Endodermal cell (in vitro differentiated cells): ENCODE measurements around the gene PC. TPM values are rescaled to one million over a fixed set of nuclear protein-coding genes. Genes with fewer than 3 reads are reported as not detected.

Experiments
- DNase-seq: peaks from one replicate; pipeline ENCODE4 v3.0.0-alpha.2; 2017
- H3K27ac ChIP-seq: 2 replicates; pipeline ENCODE4 v1.5.1; 2013; ENCODE audit warnings: mild to moderate bottlenecking, low read depth, low read length, moderate library complexity
- H3K27me3 ChIP-seq: 2 replicates; pipeline ENCODE4 v1.6.1; 2013; ENCODE audit warnings: mild to moderate bottlenecking, low read length, moderate library complexity; ENCODE audit not compliant: insufficient read depth, control insufficient read depth, poor library complexity, severe bottlenecking
- H3K36me3 ChIP-seq: 2 replicates; pipeline ENCODE4 v1.7.0; 2013; ENCODE audit warnings: mild to moderate bottlenecking, low read length, moderate library complexity; ENCODE audit not compliant: control insufficient read depth, insufficient read depth
- H3K4me1 ChIP-seq: one replicate; pipeline ENCODE4 v1.7.0; 2013; ENCODE audit warnings: low read length; ENCODE audit not compliant: control insufficient read depth, insufficient read depth
- H3K4me3 ChIP-seq: 2 replicates; pipeline ENCODE4 v1.5.1; 2013; ENCODE audit warnings: mild to moderate bottlenecking, low read length, moderate library complexity
- H3K9ac ChIP-seq: 2 replicates; pipeline ENCODE4 v1.6.1; 2013; ENCODE audit warnings: mild to moderate bottlenecking, low read length, moderate library complexity; ENCODE audit not compliant: poor library complexity, severe bottlenecking; ENCODE audit errors: extremely low read depth
- H3K9me3 ChIP-seq: 2 replicates; pipeline ENCODE4 v1.6.1; 2013; ENCODE audit warnings: mild to moderate bottlenecking, low read length, moderate library complexity; ENCODE audit not compliant: control insufficient read depth
- H3K27ac Mint-ChIP-seq: 2 replicates; pipeline ENCODE4 v1.8.0; 2020; ENCODE audit warnings: mixed read lengths
- H3K27me3 Mint-ChIP-seq: 2 replicates; pipeline ENCODE4 v1.8.0; 2021; ENCODE audit warnings: mild to moderate bottlenecking, mixed read lengths; ENCODE audit not compliant: insufficient read depth
- H3K36me3 Mint-ChIP-seq: 2 replicates; pipeline ENCODE4 v1.8.0; 2020; ENCODE audit warnings: low read depth, mixed read lengths
- H3K4me1 Mint-ChIP-seq: 2 replicates; pipeline ENCODE4 v1.8.0; 2020; ENCODE audit warnings: mixed read lengths
- H3K4me3 Mint-ChIP-seq: 2 replicates; pipeline ENCODE4 v1.8.0; 2020; ENCODE audit warnings: mild to moderate bottlenecking, moderate library complexity, mixed read lengths
- H3K9me3 Mint-ChIP-seq: 2 replicates; pipeline ENCODE4 v1.8.0; 2020; ENCODE audit warnings: mild to moderate bottlenecking, mixed read lengths
- CTCF ChIP-seq: fragments of 200-600 bp; sonication (generic); conservative IDR thresholded peaks from 2 replicates; pipeline ENCODE4 v1.5.0; 2021; ENCODE audit warnings: antibody characterized with exemption, mild to moderate bottlenecking
- WGBS, 2 experiments: methylation state at CpG; one replicate each; pipeline versions ENCODE4 v1.1.5 to v1.1.7; 2013; ENCODE audit warnings: missing lambda C conversion rate in 2 of 2, mixed read lengths in 1 of 2; ENCODE audit not compliant: insufficient coverage in 1 of 2, insufficient read length in 1 of 2; 5-methylcytosine and 5-hydroxymethylcytosine counted together
- total RNA-seq, 2 donors: library from RNA; stranded (reverse); fragmentation: NEBNext Ultra II Directional in 1 of 2; extraction: Animal tissue kit (Norgen Biotek cat#: 25700) in 1 of 2; gene quantifications; 2 replicates in 1 of 2; 3 replicates in 1 of 2; pipeline ENCODE4 v1.2.1, GENCODE V29; 2021

Gene PC
- total RNA-seq, 2 donors from 2014 or later = 21.9 to 24.4 TPM

DNA sequence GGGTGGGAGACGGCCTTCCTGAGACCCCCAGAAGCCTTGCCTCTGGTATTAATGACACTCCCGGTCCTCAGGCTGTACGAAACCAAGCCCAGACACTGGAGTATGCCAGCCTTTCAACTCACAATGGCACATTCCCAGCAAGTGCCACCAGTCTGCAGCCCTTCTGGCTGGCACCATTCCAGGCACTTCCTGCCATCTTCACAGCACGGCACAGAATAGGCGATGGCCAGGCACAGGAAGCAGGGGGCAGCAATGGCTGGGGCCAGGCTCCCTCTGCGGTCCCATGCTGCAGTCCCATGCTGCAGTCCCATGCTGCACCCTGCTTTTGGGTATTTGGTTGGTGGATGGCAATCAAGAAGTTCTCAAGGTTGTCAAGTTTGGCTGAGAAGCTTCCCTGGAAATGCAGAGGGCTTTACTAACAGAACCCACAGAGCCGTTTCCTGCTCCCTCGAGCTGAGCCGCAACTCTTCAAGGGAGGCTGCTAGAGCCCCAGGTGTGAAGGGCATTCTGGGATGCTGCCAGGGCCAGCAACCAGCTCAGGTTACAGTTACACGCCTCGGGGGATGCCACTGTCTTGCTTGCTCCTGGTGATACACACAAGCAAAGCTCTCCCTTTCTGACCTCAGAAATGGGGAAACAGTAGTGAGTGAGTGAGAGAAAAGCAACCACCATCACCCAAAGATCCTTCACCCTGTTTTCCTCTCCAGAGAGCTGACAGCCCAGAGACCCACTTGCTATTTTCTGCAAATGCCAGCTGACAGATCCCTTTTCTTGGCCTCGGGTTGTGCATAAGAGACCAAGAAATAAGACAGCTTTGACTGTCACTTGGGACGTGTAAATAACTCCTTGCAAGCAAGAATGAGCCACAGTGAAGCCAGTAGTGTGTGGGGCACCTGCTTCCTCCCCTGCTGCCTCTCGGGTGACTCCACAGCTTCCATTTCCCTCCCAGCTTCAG lies 77.4 kb downstream of the PC start:
- H3K27ac Mint-ChIP-seq = no peak overlapping the region
- no peaks in the 10 kb centered on the region for H3K36me3 ChIP-seq
- 88 to 96% methylated on average over 9 to 14 of the region's 14 CpGs for WGBS, 2 experiments
- H3K9me3 Mint-ChIP-seq = no peaks in the 10 kb centered on the region
- no peak overlapping the region for H3K9ac ChIP-seq
- no peak for TF ChIP-seq CTCF
- H3K4me3 ChIP-seq = no peak overlapping the region
- no peak overlapping the region for H3K4me3 Mint-ChIP-seq
- H3K36me3 Mint-ChIP-seq = no peaks in the 10 kb centered on the region
- DNase-seq = no peak
- peaks cover 23% of the 10 kb centered on the region for H3K27me3 Mint-ChIP-seq
- H3K4me1 ChIP-seq = peaks cover 8% of the 10 kb centered on the region
- H3K27ac ChIP-seq = no peak overlapping the region
- peaks cover 43% of the 10 kb centered on the region for H3K4me1 Mint-ChIP-seq
- H3K9me3 ChIP-seq = no peaks in the 10 kb centered on the region
- no peaks in the 10 kb centered on the region for H3K27me3 ChIP-seq

GRCh38 chr11:66879999-66880398 lies 78.2 kb downstream of the PC start:
- H3K36me3 Mint-ChIP-seq = no peaks in the 10 kb centered on the region
- H3K27ac ChIP-seq = no peak overlapping the region
- H3K4me3 Mint-ChIP-seq = no peak overlapping the region
- TF ChIP-seq CTCF = no peak
- no peaks in the 10 kb centered on the region for H3K9me3 ChIP-seq
- 92 to 100% methylated on average over 4 to 7 of the region's 8 CpGs for WGBS, 2 experiments
- no peaks in the 10 kb centered on the region for H3K9me3 Mint-ChIP-seq
- peaks cover 44% of the 10 kb centered on the region for H3K4me1 Mint-ChIP-seq
- no peaks in the 10 kb centered on the region for H3K36me3 ChIP-seq
- H3K4me3 ChIP-seq = no peak overlapping the region
- H3K9ac ChIP-seq = no peak overlapping the region
- DNase-seq = no peak
- peaks cover under 1% of the 10 kb centered on the region for H3K27me3 ChIP-seq
- H3K27me3 Mint-ChIP-seq = peaks cover 31% of the 10 kb centered on the region
- no peak overlapping the region for H3K27ac Mint-ChIP-seq
- H3K4me1 ChIP-seq = peaks cover 8% of the 10 kb centered on the region

DNA sequence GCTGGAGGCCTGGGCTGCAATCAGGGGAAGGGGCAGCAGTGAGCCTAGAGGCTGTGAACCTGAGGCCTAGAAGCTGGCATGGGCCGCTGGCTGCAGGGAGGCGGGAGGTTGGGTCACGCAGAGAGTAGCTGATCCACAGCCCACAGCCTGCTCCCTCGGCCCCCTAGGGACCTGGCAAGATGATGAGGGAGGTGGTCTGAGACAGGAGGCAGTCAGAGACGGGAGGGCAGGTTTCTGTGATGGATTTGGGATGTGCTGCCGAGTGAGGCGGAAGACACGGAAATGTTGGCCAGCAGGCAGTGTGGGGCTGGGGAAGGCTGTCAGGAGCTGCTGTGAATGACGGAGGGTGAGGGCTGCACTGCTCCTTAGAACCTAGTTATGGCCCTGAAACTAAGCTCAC lies 78.6 kb downstream of the PC start:
- Mint-ChIP-seq H3K4me3 (no peak overlapping the region), H3K27ac (no peak overlapping the region), H3K36me3 (no peaks in the 10 kb centered on the region), H3K4me1 (peaks cover 44% of the 10 kb centered on the region), H3K27me3 (peaks cover 35% of the 10 kb centered on the region), H3K9me3 (no peaks in the 10 kb centered on the region)
- Histone ChIP-seq H3K27ac (no peak overlapping the region), H3K9me3 (no peaks in the 10 kb centered on the region), H3K4me3 (no peak overlapping the region), H3K9ac (no peak overlapping the region), H3K36me3 (no peaks in the 10 kb centered on the region), H3K4me1 (peaks cover 8% of the 10 kb centered on the region), H3K27me3 (peaks cover 4% of the 10 kb centered on the region)
- WGBS, 2 experiments = 80 to 85% methylated on average over 1 to 9 of the region's 9 CpGs
- TF ChIP-seq CTCF = no peak
- DNase-seq = no peak
